Activated CD8-positive, alpha-beta memory T cell treated with anti-CD3 and anti-CD28 coated beads, Interleukin-2, amount 50 U/mL, for 1 hour (primary cell): ENCODE data around the gene CD34.
"Not testable (repeated sequence)": the region's sequence is repeated elsewhere in the genome, so short reads cannot be mapped to it uniquely, and the experiment has no call there.

Experiments used
- DNase-seq: peaks from one replicate; pipeline ENCODE4 v3.0.0-alpha.2; 2020; ENCODE audit errors: extremely low read depth

CD34 gene, protein sequence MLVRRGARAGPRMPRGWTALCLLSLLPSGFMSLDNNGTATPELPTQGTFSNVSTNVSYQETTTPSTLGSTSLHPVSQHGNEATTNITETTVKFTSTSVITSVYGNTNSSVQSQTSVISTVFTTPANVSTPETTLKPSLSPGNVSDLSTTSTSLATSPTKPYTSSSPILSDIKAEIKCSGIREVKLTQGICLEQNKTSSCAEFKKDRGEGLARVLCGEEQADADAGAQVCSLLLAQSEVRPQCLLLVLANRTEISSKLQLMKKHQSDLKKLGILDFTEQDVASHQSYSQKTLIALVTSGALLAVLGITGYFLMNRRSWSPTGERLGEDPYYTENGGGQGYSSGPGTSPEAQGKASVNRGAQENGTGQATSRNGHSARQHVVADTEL

DNA sequence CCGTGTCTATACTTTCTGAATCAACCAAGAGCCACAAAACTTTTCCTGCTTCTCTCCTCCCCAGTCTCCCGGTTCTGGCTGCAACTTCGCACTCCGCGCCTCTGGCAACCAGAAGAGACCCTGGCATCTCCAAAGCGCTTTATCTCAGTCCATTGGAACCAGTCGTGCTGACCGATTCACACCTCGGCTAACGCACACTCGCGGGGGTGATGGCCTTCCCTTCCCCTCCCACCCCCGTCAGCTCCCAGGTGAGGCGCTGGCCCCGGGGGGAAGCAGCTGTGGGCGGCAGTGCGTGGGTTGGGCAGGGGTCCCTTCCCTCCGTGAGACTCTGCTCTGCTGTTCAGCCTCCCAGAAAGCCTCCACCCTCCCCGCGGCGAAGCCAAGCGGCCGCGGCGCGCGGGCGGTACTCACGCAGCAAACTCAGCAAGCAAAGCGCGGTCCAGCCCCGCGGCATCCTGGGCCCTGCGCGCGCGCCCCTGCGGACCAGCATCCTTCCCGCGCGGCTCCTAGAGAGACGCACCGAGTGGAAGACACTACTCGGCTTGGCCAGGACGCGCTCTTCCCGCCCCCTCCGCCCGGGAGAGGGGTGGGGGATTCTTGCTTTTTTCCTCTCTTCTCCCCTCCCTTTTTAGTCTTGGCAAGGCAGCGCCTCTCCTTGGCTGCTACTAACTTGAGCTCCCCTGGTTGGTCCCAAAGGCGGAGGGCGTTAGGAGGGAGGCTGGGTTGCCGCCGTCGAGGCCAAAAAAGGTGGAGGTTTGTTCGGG, at the start of gene CD34:
Gene CD34 (minus strand): TSS at position 535 of the 764 bp plus-strand sequence. CDS start 45 bp downstream, at position 490.
- DNase-seq = no peak

- DNase-seq = no peak
These were observed 49.4 kb upstream of the CD34 start for GRCh38 chr1:207960346-207960745.

GRCh38 chr1:207959910-207960309, 49.0 kb upstream of the CD34 start:
- no peak for DNase-seq

DNA sequence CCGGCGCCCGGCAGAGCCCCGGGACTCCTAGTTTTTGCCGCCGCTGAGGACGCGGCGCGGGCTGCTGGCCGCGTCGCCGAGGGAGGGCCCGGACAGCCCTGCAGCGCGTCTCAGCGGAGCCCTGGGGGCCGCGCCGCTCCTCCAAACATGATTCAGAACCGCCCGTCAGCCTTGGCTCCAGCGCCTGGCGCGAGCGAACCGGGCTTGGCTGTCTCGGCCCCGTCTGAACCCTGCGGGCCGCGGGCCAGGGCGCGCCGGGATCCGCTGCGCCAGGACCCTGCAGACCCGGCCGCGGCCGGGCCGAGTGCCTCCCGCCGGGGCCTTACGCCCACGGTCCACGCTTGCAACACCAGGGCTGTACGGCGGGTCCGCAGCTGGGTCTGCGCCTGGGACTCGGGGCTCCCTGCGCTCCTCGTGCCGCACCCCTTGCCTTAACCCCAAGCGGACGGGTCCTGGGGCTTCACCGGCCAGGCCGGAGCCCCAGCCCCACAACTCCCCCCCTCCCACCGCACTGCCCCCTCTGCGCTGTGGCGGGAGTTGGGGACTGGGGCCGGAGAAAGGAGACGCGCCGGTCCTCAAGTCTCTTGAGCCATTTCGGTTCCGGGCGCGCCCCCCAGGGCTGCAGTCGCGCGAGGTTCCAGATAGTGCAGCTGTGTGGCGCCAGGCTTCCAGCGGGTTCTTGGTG, 48.4 kb upstream of the CD34 start:
- no peak for DNase-seq

- no peak for DNase-seq
These were observed 47.6 kb upstream of the CD34 start for GRCh38 chr1:207958376-207959139.

DNA sequence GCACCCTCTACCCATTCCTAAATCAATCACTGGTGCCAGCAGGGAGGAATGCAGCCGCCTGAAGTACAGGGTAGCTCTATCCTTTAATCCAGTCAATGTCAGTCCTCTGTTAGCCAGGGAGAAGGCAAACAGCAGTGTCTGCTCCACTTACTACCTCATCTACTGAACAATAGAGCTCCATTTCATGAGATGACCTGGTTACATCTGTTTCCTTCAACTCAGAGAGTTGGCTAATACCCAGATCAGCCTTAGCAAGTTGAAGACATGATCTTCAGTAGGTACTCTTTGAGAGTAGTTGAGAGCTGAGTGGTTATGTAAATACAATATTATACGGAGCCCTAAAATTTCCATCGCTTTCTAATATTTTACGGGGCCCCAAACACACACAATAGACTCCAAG, 46.1 kb upstream of the CD34 start:
- DNase-seq = no peak

- no peak for DNase-seq
These were observed 43.2 kb upstream of the CD34 start for GRCh38 chr1:207954104-207954503.

DNA sequence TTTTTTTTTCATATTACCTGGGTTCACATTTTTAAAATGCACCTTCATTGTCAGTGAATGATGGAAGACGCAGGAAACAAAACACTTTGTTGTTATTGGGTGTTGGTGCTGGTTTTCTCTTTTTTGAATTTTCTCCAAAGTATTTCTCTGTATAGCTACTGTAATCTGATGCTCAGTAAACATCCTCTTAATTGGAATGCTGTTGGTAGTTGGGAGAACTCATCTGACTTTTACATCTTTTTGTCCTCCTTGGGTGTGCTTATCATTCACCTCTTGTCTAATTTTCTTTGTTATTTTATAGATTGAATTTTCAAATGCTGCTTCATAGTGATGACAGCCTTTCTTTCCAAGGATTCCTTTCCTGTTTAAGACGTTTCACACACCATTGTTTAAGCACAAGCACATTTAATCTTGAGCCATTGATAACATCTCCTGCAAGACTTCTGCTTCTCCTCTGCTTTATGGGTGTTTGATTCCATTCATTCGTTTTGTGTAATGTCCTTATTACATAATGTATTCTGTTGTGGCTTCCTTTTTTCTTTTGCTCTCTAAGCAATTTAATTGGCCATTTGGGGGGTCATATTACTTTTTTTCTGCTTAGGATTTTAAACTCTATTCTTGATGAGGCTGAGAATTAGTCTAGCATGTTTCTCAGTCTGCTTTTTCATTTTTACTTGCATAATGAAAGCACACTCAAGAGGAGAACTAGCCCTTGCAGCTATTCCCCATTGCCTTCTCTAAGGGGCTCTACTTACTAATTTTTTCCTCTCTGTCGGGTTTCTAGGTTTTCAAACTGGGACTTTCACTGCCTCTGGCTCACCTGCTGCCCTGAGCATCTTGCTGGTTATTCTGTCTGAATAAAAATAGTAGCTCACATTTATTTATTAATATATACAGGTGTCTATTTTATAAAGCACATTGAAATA, 42.0 kb upstream of the CD34 start:
- DNase-seq = no peak

- no peak for DNase-seq
These were observed 40.7 kb upstream of the CD34 start for GRCh38 chr1:207951652-207952051.

- no peak for DNase-seq
These were observed 39.8 kb upstream of the CD34 start for GRCh38 chr1:207950750-207951149.

DNA sequence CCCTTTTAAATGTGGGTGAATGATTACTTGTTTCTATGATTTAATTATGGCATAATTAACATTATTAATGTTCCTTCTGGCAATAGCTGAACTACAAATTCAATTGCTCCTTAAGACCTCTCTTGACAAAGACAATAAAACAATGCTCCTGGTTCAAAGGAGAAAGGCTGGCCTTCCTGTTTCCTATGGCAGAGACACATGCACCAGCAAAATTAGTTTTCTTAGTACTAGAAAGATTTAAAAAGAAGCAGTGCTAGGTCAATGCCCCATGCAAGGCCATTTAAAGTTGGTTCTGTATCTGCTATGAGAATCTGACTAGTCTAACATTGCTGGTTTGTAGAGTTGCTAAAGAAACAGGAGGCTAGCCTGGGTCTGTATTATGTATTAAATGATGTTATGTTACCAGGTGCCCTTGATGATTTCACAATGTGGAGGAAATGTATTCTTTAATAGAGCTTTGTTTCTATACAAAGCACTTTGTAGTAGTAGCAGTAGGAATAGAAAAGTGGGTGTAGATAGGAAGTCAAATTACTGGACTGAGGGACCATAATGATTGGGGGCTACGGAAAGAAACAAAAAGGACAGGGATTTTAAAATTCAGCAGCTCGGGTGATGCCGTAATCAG, 38.8 kb upstream of the CD34 start:
- DNase-seq = no peak

GRCh38 chr1:207948536-207949250, 37.8 kb upstream of the CD34 start:
- no peak for DNase-seq

- DNase-seq = no peak
These were observed 35.8 kb upstream of the CD34 start for GRCh38 chr1:207946756-207947155.

- DNase-seq = no peak
These were observed 33.6 kb upstream of the CD34 start for GRCh38 chr1:207944571-207944970.

- not testable (repeated sequence) for DNase-seq
These were observed 31.4 kb upstream of the CD34 start for GRCh38 chr1:207942337-207942741.

DNA sequence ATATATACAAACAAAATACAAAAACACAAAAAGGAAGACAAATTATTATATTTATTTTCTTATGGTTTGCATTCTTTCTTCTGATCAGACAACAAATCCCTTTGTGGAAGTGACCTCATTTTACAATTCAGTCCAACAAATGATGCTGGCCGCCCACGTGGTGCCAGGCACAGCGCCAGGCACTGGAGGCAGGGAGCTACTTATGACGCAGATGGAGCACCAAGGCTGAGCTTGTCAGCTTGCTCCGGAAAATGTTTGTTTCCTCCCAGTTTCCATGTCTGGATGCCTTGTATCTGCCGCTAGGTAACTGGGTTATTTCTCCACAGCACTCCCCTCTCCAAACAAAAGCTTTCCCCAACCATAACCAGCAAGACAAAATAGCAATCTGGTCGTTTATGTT, 30.7 kb upstream of the CD34 start:
- DNase-seq = no peak

GRCh38 chr1:207938016-207938415, 27.1 kb upstream of the CD34 start:
- DNase-seq = no peak

DNA sequence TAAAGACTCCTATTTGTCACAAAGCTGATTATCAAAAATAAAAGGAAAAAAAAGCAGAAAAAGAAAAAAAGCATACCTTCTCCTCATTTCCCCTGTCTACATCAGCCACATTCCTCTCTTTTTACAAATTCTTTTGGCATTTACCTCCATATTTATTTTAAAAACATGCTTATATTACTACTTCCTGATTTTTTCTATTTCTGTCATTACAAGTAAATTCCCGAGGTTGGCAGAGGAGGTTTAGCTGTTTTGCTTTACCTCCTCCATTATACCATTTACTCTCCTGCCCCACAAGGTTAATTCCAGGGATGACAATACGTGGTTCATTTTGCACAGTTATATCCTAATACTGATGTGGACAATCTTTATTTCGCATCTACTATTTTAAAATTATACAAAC, 26.3 kb upstream of the CD34 start:
- DNase-seq = no peak

- no peak for DNase-seq
These were observed 24.2 kb upstream of the CD34 start for GRCh38 chr1:207935166-207935583.
